ENCODE data around the gene GRM7.

The GRM7 gene

GRCh38 chr3:7682822-7683229, 821.9 kb downstream of the GRM7 start:
- peak; percentile 94 for DNase-seq

- no peak for DNase-seq
Measured at GRCh38 chr3:7683426-7683825, 822.5 kb downstream of the GRM7 start.

- no peak for DNase-seq
Measured at GRCh38 chr3:7684182-7684715, 823.3 kb downstream of the GRM7 start.

GRCh38 chr3:7687428-7688147, 826.7 kb downstream of the GRM7 start:
- DNase-seq = no peak

GRCh38 chr3:7692866-7693265, 832.0 kb downstream of the GRM7 start:
- DNase-seq = peak; percentile 24

- no peak for DNase-seq
Measured at GRCh38 chr3:7693976-7694375, 833.1 kb downstream of the GRM7 start.

GRCh38 chr3:7695049-7695448, 834.1 kb downstream of the GRM7 start:
- DNase-seq = no peak

- DNase-seq = no peak
Measured at GRCh38 chr3:7696320-7696719, 835.4 kb downstream of the GRM7 start.

GRCh38 chr3:7697548-7697947, 836.6 kb downstream of the GRM7 start:
- DNase-seq = no peak

GRCh38 chr3:7700539-7700938, 839.6 kb downstream of the GRM7 start:
- no peak for DNase-seq

- DNase-seq = no peak
Measured at GRCh38 chr3:7700977-7701376, 840.1 kb downstream of the GRM7 start.

GRCh38 chr3:7707187-7707586, 846.3 kb downstream of the GRM7 start:
- peak; percentile 93 for DNase-seq

- DNase-seq = peak; percentile 70
Measured at GRCh38 chr3:7709376-7710082, 848.6 kb downstream of the GRM7 start.

- DNase-seq = no peak
Measured at GRCh38 chr3:7710284-7710683, 849.4 kb downstream of the GRM7 start.

- no peak for DNase-seq
Measured at GRCh38 chr3:7713724-7714123, 852.8 kb downstream of the GRM7 start.

GRCh38 chr3:7720649-7721297, 859.9 kb downstream of the GRM7 start:
- no peak for DNase-seq

GRCh38 chr3:7721869-7722268, 861.0 kb downstream of the GRM7 start:
- no peak for DNase-seq

- DNase-seq = no peak
Measured at GRCh38 chr3:7728566-7729519, 867.9 kb downstream of the GRM7 start.

- DNase-seq = no peak
Measured at GRCh38 chr3:7733933-7734332, 873.0 kb downstream of the GRM7 start.

GRCh38 chr3:7734456-7734855, 873.5 kb downstream of the GRM7 start:
- DNase-seq = no peak

GRCh38 chr3:7737263-7737662, 876.3 kb downstream of the GRM7 start:
- DNase-seq = no peak

- DNase-seq = no peak
Measured at GRCh38 chr3:7739754-7740153, 878.8 kb downstream of the GRM7 start.

GRCh38 chr3:7740458-7740857, 879.5 kb downstream of the GRM7 start:
- no peak for DNase-seq

Measured in suppressor macrophage treated with lipopolysaccharide for 4 hours (primary cell).